AG04450 (cell line): ENCODE data around the gene EMP2. TPM values are rescaled to one million over a fixed set of nuclear protein-coding genes. Genes with fewer than 3 reads are reported as not detected.

ENCODE experiments used
- CTCF ChIA-PET: fragments of 300-600, 350-600 bp; formaldehyde crosslinking; extraction: SDS; loops from one replicate; lab custom pipeline; 2022; ENCODE audit warnings: antibody characterized with exemption, inconsistent platforms; lab: Charles Lee
- POLR2A ChIA-PET: fragments of 350-600 bp; formaldehyde crosslinking; extraction: SDS; loops from one replicate; lab custom pipeline; 2021; ENCODE audit warnings: antibody characterized with exemption, inconsistent platforms; lab: Yijun Ruan, JAX
- DNase-seq: peaks from one replicate; pipeline ENCODE4 v3.0.0-alpha.2; 2011; ENCODE audit warnings: low read depth, low spot score
- H3K27ac ChIP-seq: one replicate; pipeline ENCODE4 v1.5.1; 2012; ENCODE audit warnings: low read depth, low read length, control low read depth
- H3K27me3 ChIP-seq: one replicate; pipeline ENCODE4 v1.6.0; 2012; ENCODE audit warnings: low read length; ENCODE audit not compliant: control insufficient read depth, insufficient read depth
- H3K4me3 ChIP-seq: 2 replicates; pipeline ENCODE4 v1.5.1; 2011; ENCODE audit warnings: mild to moderate bottlenecking, low read depth, low read length, control low read depth
- H3K9me3 ChIP-seq: 2 replicates; pipeline ENCODE4 v1.5.1; 2012; ENCODE audit warnings: low read length; ENCODE audit not compliant: control insufficient read depth, insufficient read depth
- polyA plus RNA-seq: library from polyadenylated mRNA; depleted of rRNA; stranded (reverse); fragments of >200 nt; gene quantifications from 2 replicates; pipeline ENCODE4 v1.2.3, GENCODE V29; 2011
- TF ChIP-seq, protein P1 (sequence below): IDR thresholded peaks from 2 replicates; pipeline ENCODE4 v1.5.1; 2011; ENCODE audit warnings: low read depth, low read length, control low read depth, inconsistent platforms

The EMP2 gene
- polyA plus RNA-seq, 1 experiment, result 15.2 TPM

GRCh38 chr16:10530685-10531084 lies 49.7 kb downstream of the EMP2 start:
- ChIA-PET POLR2A (no interaction called here), CTCF (interaction anchor here (0.9 to 2.3 kb wide), 4 partner anchors 9 to 213 kb away, joined by 3 to 6 read pairs (median 4); no protein-coding TSS in a partner anchor)
- no peak for DNase-seq
- Histone ChIP-seq H3K27ac (no peak overlapping the region), H3K9me3 (no peaks in the 10 kb centered on the region), H3K4me3 (no peak overlapping the region), H3K27me3 (no peaks in the 10 kb centered on the region)
- TF ChIP-seq, protein P1, sequence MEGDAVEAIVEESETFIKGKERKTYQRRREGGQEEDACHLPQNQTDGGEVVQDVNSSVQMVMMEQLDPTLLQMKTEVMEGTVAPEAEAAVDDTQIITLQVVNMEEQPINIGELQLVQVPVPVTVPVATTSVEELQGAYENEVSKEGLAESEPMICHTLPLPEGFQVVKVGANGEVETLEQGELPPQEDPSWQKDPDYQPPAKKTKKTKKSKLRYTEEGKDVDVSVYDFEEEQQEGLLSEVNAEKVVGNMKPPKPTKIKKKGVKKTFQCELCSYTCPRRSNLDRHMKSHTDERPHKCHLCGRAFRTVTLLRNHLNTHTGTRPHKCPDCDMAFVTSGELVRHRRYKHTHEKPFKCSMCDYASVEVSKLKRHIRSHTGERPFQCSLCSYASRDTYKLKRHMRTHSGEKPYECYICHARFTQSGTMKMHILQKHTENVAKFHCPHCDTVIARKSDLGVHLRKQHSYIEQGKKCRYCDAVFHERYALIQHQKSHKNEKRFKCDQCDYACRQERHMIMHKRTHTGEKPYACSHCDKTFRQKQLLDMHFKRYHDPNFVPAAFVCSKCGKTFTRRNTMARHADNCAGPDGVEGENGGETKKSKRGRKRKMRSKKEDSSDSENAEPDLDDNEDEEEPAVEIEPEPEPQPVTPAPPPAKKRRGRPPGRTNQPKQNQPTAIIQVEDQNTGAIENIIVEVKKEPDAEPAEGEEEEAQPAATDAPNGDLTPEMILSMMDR, result no peak

DNA sequence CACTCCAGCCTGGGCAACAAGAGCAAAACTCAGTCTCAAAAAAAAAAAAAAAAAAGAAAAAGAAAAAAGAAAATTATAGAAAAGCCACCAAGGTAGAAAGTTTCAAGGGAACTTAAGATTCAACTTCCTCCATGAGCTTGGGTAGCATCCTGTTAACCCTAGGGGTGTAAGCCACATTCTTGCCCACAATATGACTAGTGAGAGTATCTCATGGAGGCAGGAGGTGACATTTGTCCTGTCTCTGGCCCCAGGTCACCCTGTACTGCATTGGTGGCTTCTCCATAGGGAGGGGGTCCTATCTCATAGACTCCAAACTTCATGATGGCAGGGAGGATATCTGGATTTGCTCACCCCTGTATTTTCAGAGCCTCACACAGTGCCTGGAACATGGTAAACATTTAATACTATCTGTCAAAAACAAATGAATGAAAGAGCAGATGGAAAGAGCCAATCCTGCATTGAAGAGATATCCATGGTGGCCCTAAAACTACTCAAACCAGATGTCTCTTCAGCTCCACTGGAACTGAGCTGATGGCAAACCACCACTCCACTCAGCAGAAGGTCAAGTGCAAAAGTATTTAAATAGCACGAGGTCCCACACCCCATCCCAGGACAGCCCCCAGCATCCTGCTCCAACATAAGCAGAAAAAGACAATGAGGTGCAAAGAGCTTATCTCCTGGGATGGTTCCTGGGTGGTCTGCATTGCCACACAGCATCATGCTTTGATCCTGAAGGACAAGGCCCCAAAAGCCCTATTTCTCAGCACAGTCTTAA lies 50.3 kb downstream of the EMP2 start:
- Histone ChIP-seq H3K27me3 (no peaks in the 10 kb centered on the region), H3K9me3 (no peaks in the 10 kb centered on the region), H3K27ac (no peak overlapping the region), H3K4me3 (no peak overlapping the region)
- POLR2A ChIA-PET, result no interaction called here
- TF ChIP-seq, protein P1, result no peak
- CTCF ChIA-PET, result interaction anchor here (0.6 to 2.3 kb wide), 5 partner anchors 8 to 214 kb away, joined by 3 to 6 read pairs (median 4); no protein-coding TSS in a partner anchor
- DNase-seq, result no peak

GRCh38 chr16:10528635-10529034 lies 51.8 kb downstream of the EMP2 start:
- ChIA-PET CTCF (no interaction called here), POLR2A (no interaction called here)
- Histone ChIP-seq H3K9me3 (no peaks in the 10 kb centered on the region), H3K27me3 (no peaks in the 10 kb centered on the region), H3K4me3 (no peak overlapping the region), H3K27ac (no peak overlapping the region)
- TF ChIP-seq, protein P1, result no peak
- DNase-seq, result no peak

DNA sequence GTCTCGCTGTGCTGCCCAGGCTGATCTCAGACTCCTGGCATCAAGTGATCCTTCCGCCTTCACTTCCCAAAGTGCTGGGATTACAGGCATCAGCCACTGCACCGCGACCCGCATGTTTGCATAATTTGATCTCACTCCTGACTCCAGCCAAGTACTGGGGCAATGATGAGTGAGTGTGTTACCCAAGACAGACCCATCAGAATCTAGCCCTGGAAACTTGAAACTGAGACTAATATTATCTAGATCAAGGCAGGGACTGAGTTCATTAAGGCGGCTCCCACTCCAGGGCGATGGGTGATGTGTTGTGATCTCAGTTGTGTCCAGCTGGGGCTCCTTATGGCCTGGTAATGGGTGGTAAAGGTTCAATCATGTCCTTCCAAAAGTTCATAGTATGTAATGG lies 53.4 kb downstream of the EMP2 start:
- Histone ChIP-seq H3K27me3 (no peaks in the 10 kb centered on the region), H3K27ac (no peak overlapping the region), H3K4me3 (no peak overlapping the region), H3K9me3 (no peaks in the 10 kb centered on the region)
- no peak for DNase-seq
- POLR2A ChIA-PET, result no interaction called here
- CTCF ChIA-PET, result no interaction called here
- TF ChIP-seq, protein P1, result no peak

DNA sequence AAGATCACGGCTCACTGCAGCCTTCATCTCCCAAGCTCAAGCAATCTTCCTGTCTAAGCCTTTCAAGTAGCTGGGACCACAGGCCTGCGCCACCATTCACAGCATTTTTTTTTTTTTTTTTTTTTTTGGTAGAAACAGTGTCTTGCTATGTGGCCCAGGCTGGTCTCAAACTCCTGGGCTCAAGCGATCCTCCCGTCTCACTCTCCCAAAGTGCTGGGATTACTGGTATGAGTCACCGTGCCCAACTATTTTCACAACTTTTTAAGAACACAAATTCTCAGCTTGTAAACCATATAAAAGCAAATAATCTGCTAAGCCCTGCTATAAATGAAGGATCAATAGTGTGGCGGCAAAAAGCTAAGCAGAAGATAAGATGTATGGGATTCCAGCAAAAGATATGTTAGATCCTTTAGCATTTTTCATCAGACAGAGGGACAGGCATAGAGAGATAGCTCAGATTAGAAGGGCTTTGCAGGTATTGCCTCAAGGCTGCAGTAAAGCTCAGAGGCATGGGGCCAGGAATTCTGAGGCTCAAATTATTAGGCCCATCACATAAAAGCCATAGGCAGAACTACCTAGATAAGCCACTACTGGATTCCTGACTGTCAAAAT lies 55.1 kb downstream of the EMP2 start:
- Histone ChIP-seq H3K27ac (no peak overlapping the region), H3K4me3 (no peak overlapping the region), H3K27me3 (no peaks in the 10 kb centered on the region), H3K9me3 (no peaks in the 10 kb centered on the region)
- CTCF ChIA-PET, result interaction anchor here (0.7 to 1.5 kb wide), 4 partner anchors 11 to 393 kb away, joined by 3 to 5 read pairs (median 4); no protein-coding TSS in a partner anchor
- DNase-seq, result no peak
- TF ChIP-seq, protein P1, result no peak
- POLR2A ChIA-PET, result interaction anchor here (0.7 kb wide), 1 partner anchor 55 kb away, joined by 3 read pairs; the partner anchor contains the start of gene EMP2
